NCI-H2171 treated with DMSO at 0.1 percent for 48 hours (cell line): ENCODE results near the gene ST6GALNAC4.

Experiments used
- DNase-seq: peaks from one replicate; lab custom pipeline; 2025; lab: John Stamatoyannopoulos, UW

The ST6GALNAC4 gene

GRCh38 chr9:127946728-127947127 is 29.9 kb upstream of the ST6GALNAC4 start:
- DNase-seq = no peak

- DNase-seq = no peak
These were observed 29.1 kb upstream of the ST6GALNAC4 start for GRCh38 chr9:127945942-127946341.

- DNase-seq = no peak
These were observed 28.5 kb upstream of the ST6GALNAC4 start for GRCh38 chr9:127945338-127945737.

DNA sequence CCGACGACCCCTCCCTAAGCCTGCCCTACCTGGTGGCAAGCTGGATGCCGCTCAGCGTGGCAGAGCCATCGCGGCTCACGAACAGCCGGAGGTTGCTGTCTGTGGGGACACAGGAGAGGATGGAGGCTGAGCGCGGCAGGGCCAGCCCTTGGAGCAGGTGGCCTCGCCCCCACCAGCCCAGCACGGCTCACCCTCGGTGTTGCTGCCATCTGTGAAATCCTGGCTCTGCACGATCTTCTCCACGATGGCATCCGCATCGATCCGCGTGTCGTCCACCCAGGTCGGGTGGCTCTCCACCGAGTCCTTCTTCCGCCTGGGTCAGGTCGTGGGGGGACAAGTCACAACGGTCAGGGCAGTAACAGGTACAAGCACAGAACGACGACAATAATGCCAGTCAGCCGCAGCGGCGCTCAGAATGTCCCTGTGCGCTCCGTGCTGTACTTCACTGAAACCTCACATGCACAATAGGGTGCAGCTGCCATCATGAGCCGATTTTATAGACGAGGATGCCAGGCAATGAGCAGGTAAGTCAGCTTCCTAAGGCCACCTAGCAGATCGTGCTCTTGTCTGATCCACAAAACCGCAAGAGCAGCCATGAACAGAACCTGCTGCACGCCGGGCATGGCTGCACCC is 27.9 kb upstream of the ST6GALNAC4 start:
- no peak for DNase-seq

DNA sequence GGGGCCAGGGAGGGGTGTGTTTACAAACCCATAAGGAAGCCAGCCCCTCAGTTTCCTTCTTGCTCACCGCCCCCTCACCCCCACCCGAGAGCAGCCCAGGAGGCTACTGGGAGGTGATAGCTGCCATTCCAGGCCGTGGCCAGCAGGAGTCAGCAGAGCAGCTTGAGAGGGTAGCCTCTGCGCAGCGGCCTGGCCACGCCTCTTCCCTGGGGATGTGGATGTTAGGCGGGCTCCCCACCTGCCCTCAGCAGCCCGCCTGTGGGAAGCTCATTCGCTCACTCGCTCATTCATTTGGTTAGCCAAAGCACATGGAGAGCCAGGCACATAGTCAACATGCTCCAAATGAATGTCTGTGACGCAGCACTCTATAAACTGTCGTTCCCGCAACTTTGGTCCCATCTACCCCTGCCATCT is 26.9 kb upstream of the ST6GALNAC4 start:
- peak; percentile 73 for DNase-seq

GRCh38 chr9:127943011-127943662 is 26.3 kb upstream of the ST6GALNAC4 start:
- DNase-seq = no peak

GRCh38 chr9:127942216-127943010 is 25.6 kb upstream of the ST6GALNAC4 start:
- peak; percentile 56 for DNase-seq

GRCh38 chr9:127941961-127942215 is 25.0 kb upstream of the ST6GALNAC4 start:
- no peak for DNase-seq

DNA sequence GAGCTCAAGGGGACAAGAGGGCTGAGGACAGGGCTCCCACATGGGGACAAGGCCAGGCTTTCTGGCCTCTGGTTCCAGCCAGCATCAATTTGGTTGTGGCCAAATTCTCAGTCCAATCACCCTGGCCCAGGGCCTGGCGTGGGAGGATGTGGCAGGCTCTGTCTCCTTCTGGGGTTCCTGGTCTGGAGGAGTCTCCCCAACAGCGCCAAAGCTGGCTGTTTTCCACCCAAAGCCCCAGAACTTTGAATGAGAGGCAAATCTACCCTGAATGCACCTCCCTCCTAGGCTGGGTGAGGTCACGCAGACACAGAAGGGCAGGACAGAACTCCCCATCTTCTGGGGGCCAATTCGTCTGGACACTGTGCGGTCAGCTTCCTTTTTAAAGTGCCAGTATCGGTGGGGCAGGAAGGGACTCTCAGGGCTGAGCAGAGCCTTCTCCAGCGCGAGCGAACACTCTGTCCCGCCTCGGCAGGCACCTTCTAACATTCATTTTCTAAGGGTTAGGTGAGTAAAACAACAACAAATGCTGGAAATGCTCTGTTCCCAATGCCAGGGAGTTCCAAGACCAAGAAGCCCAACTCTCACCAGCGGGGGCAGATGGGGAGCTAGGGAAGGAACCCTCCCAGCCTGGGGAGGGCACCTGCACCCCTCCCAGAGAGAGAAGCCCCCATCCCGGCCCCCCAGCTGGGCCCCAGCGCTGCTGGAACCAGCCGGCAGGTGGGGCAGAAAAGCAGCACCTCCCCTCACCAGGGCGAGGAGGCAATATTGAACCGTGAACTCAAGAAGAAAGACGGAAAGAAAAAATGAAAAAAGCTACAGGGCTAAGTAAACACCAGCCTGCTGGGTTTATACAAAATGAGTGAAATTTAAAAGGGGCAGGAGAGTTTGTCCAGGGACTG is 24.5 kb upstream of the ST6GALNAC4 start:
- no peak for DNase-seq

DNA sequence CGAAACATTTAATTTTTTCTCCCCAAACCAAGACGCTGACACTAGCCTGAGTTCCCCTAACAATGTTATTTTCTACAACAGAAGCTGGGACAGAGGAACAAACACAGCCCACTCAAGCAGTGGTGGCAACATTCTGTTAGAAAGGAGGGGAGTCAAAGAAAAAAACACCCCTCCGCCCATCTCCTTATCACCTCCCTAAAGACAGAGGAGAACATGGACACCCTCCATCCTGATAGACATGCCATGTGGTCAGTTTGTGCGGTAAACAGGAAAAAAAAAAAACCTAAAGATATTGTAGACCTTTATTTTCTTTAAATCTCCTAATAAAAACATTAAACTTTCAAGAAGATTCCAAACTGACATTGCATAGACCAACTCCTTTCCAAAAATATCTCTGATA is 23.8 kb upstream of the ST6GALNAC4 start:
- DNase-seq = no peak

DNA sequence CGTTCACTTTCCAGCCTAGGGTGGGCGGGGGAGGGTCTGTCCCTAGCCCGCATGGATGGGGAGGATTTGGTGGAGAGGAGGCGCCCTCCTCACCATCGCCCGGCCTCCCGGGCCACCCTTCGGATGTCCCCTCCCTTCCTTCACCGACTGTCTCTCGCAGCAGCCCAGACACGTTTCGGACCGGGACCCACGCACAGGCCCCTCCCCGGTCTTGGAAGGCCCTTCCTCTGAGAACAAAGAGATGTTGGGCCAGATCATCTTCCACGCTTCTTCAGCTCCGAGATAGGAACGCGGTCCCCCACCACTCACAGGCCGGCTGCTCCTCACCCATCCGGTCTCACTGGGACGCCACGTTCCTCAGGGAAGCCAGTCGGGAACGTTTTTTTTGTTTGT is 21.5 kb upstream of the ST6GALNAC4 start:
- DNase-seq = no peak

GRCh38 chr9:127937388-127938297 is 20.8 kb upstream of the ST6GALNAC4 start, which contains the start of gene DPM2:
Gene DPM2, minus strand, starts transcription at chr9:127937854. Its CDS starts 34 bp downstream, at chr9:127937820.
- peak; percentile 94 for DNase-seq

GRCh38 chr9:127937056-127937387 is 20.2 kb upstream of the ST6GALNAC4 start:
- DNase-seq = no peak

DNA sequence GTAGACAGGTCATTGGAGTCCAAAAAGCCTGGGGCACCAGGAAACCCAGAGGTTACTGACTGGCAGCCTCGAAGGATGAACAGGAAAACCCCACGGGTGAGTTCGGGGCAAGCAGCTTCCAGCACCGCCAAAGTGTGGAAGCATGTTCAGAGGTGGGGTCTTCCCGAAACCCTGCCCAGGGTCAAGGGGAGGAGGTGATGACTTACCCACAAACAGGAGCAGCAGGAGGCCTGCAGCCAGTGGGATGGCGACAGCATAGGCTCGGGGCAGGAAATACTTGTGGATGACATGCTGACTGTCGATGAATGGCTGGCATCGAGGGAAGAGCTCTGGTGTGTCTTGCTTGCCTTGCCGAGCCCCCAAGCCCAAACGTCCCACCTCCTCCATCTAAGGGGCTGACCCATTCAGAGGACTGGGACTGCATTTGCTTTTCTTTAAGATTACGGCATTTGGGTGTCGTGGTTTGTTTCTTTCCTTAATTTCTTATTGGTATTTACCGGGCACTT is 19.6 kb upstream of the ST6GALNAC4 start:
- no peak for DNase-seq

- no peak for DNase-seq
These were observed 19.0 kb upstream of the ST6GALNAC4 start for GRCh38 chr9:127935765-127936221.

DNA sequence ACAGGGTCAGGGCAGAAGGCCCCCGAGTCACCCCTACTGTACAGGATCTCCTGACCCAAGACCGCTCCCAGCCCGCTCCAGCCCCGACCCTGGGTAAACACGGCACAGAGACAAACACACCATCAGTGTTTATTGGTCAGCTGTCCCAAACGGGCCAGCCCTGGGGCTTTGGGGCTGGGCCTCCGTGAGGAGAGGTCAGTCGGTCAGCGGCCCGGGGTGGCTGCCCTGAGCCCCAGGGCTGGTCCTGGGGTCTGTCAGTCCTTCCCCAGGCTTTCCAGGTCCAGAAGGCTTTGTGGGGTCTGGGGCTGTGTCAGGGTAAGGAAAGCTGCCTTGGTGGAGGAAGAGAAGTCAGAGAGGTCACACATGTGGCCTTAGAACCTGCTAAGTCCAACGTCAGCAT is 18.1 kb upstream of the ST6GALNAC4 start:
- no peak for DNase-seq

GRCh38 chr9:127934248-127934647 is 17.4 kb upstream of the ST6GALNAC4 start:
- DNase-seq = no peak

DNA sequence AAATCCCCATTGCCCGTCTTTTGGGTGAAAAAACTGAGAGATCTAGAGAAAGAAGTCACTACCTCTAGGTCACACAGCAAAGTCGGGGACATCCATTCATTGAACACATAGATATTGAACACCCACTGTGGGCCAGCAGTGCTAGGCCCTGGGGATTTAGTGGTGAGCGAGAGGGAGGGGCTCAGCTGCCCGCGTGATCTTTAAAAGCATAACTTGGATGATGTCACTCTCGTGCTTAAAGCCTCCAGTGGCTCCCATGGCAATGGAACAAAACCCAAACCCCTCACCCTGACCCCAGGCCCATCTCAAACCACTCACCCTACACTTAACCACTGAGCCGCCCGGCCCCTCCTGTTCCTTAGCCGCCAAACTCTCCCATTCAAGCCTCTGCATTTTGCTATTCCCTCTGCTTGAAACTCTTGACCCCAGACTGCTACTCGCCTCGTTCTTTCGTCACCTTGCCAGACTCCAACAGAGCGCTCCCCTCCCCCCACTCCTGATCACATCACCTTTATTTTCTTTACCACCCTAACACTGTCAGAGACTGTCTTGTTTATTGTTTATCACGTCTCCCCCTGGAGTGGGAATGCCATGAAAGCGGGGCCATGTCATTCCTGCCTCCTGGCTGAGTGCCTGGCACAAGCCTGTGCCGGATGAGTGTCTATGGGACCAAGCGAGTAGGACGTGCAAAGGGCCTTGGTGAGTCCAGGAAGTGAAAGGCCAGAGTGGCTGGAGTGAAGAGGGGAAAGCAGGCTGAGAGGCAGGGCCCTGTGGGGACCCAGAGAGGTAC is 14.4 kb upstream of the ST6GALNAC4 start:
- DNase-seq = peak; percentile 67

- DNase-seq = peak; percentile 86
These were observed 13.6 kb upstream of the ST6GALNAC4 start, which contains the start of gene PIP5KL1 for GRCh38 chr9:127930231-127931091. Gene PIP5KL1, minus strand, starts transcription at chr9:127930777. Its CDS starts 25 bp downstream, at chr9:127930752.
